Motor neuron (in vitro differentiated cells): ENCODE results near the gene PC. TPM values are rescaled to one million over a fixed set of nuclear protein-coding genes. Genes with fewer than 3 reads are reported as not detected.

Experiments used
- ATAC-seq, 8 experiments: fragments of 200-7000 bp; cut with Tn5 transposase; replicated peaks in 6 of 8; 2 replicates each; pipeline ENCODE4 v1.8.0; 2021; ENCODE audit warnings: mild to moderate bottlenecking in 8 of 8, moderate library complexity in 8 of 8
- H3K27ac ChIP-seq, 2 donors: fragments of 250-450 bp; sonication (Bioruptor Pico); 2 replicates each; pipeline ENCODE4 v1.9.0; 2021; ENCODE audit warnings: antibody characterized with exemption in 2 of 2, mild to moderate bottlenecking in 2 of 2, moderate library complexity in 1 of 2
- H3K4me1 ChIP-seq, 2 donors: fragments of 250-450 bp; sonication (Bioruptor Pico); replicated peaks in 1 of 2; 2 replicates each; pipeline ENCODE4 v1.6.1; 2021; ENCODE audit warnings: antibody characterized with exemption in 2 of 2, mild to moderate bottlenecking in 2 of 2, moderate library complexity in 1 of 2
- H3K4me3 ChIP-seq, 5 donors: fragments of 250-450 bp; sonication (Bioruptor Pico); 2 replicates each; pipeline ENCODE4 v1.9.0; 2021; ENCODE audit warnings: antibody characterized with exemption in 5 of 5, mild to moderate bottlenecking in 5 of 5, moderate library complexity in 4 of 5
- WGBS, 10 experiments: fragments of 450-650 bp; shearing (Covaris generic); methylation state at CpG; one replicate each; pipeline ENCODE4 v1.0.0; 2022; 5-methylcytosine and 5-hydroxymethylcytosine counted together
- in situ Hi-C, 9 experiments: fragments of 400-800 bp; cut with MboI; loops; one replicate each; pipeline ENCODE4 v1.15.0; 2021; ENCODE audit warnings: low sequenced_read_pairs in 9 of 9, low pct_unique_long_range_greater_than_20kb in 2 of 9; ENCODE audit not compliant: unreplicated experiment in 9 of 9
- total RNA-seq, 8 experiments: library from RNA; unstranded; fragments of 300-600 nt; gene quantifications; 2 replicates each; pipeline versions ENCODE4 v1.2.3 to v1.2.4, GENCODE V29; 2022

PC gene
- total RNA-seq, 8 experiments from 2014 or later: 8.7 to 31.9 (median 20.0) TPM

- in situ Hi-C loops: loop anchor here in 1 of 9 experiments (25.0 kb wide), 1 partner anchor 437 kb away; the partner anchor contains the start of gene NPAS4
- H3K27ac ChIP-seq: no peak overlapping the region
Observed at GRCh38 chr11:66848671-66849500, 109.3 kb downstream of the PC start.

GRCh38 chr11:66847461-66848232 is 110.5 kb downstream of the PC start:
- WGBS, 10 experiments: 40 to 100% (median 89%) methylated on average over 1 to 7 of the region's 14 CpGs; no CpG with 5 or more reads in 4 of the 10 experiments
- no peak for ATAC-seq
- Histone ChIP-seq H3K4me1 (peaks cover 7 to 8% of the 10 kb centered on the region in 2 donors), H3K4me3 (no peak overlapping the region), H3K27ac (no peak overlapping the region)
- in situ Hi-C loops: loop anchor here in 1 of 9 experiments (25.0 kb wide), 1 partner anchor 435 kb away; the partner anchor contains the start of gene NPAS4

More at GRCh38 chr11:66848671-66849500, 109.3 kb downstream of the PC start:
- 89 to 100% (median 97%) methylated on average over 2 to 10 of the region's 28 CpGs; no CpG with 5 or more reads in 7 of the 10 experiments for WGBS, 10 experiments
- Histone ChIP-seq H3K4me1 (peaks cover 7 to 8% of the 10 kb centered on the region in 2 donors), H3K4me3 (no peak overlapping the region)
- peak in 3 of 8 experiments; percentile 3 to 5 (median 4) for ATAC-seq

GRCh38 chr11:66846671-66847091 is 111.5 kb downstream of the PC start:
- ATAC-seq: no peak
- in situ Hi-C loops: loop anchor here in 1 of 9 experiments (25.0 kb wide), 1 partner anchor 434 kb away; the partner anchor contains the start of gene NPAS4
- Histone ChIP-seq H3K27ac (no peak overlapping the region), H3K4me3 (no peak overlapping the region), H3K4me1 (peaks cover 14% of the 10 kb centered on the region in 2 donors)
- 88 to 100% (median 95%) methylated on average over 2 to 4 of the region's 4 CpGs; no CpG with 5 or more reads in 7 of the 10 experiments for WGBS, 10 experiments

- 74 to 100% (median 85%) methylated on average over 1 to 6 of the region's 9 CpGs; no CpG with 5 or more reads in 6 of the 10 experiments for WGBS, 10 experiments
- ATAC-seq: no peak
- Histone ChIP-seq H3K4me1 (peaks cover 15 to 16% of the 10 kb centered on the region in 2 donors), H3K4me3 (no peak overlapping the region), H3K27ac (no peak overlapping the region)
- in situ Hi-C loops: loop anchor here in 1 of 9 experiments (25.0 kb wide), 1 partner anchor 434 kb away; the partner anchor contains the start of gene NPAS4
Observed at GRCh38 chr11:66845876-66846212, 112.3 kb downstream of the PC start.

- in situ Hi-C loops: loop anchor here in 1 of 9 experiments (25.0 kb wide), 1 partner anchor 433 kb away; the partner anchor contains the start of gene NPAS4
- H3K4me1 ChIP-seq: peaks cover 15 to 16% of the 10 kb centered on the region in 2 donors
- 80 to 100% (median 98%) methylated on average over 1 to 7 of the region's 15 CpGs; no CpG with 5 or more reads in 6 of the 10 experiments for WGBS, 10 experiments
- no peak for ATAC-seq
- H3K27ac ChIP-seq: no peak overlapping the region
- no peak overlapping the region for H3K4me3 ChIP-seq
Observed at GRCh38 chr11:66845143-66845875, 112.9 kb downstream of the PC start.

- H3K27ac ChIP-seq: no peak overlapping the region
- ATAC-seq: no peak
- WGBS, 10 experiments: 77 to 100% (median 92%) methylated on average over 1 to 7 of the region's 12 CpGs; no CpG with 5 or more reads in 4 of the 10 experiments
- peak overlapping the region in 4 of 5 donors; percentile 91 to 98 (median 94) for H3K4me3 ChIP-seq
- H3K4me1 ChIP-seq: peaks cover 15 to 16% of the 10 kb centered on the region in 2 donors
- in situ Hi-C loops: loop anchor here in 1 of 9 experiments (25.0 kb wide), 1 partner anchor 432 kb away; the partner anchor contains the start of gene NPAS4
Observed at GRCh38 chr11:66844496-66845142, 113.6 kb downstream of the PC start.

GRCh38 chr11:66843776-66844495 is 114.2 kb downstream of the PC start:
- Histone ChIP-seq H3K4me3 (peak overlapping the region; percentile 91 to 98 (median 93)), H3K27ac (peak overlapping the region; percentile 81 to 94), H3K4me1 (peaks cover 15 to 16% of the 10 kb centered on the region in 2 donors)
- 0 to 58% (median 24%) methylated on average over 1 to 6 of the region's 16 CpGs; no CpG with 5 or more reads in 2 of the 10 experiments for WGBS, 10 experiments
- ATAC-seq: peak in 1 of 8 experiments; percentile 1
- in situ Hi-C loops: loop anchor here in 1 of 9 experiments (25.0 kb wide), 1 partner anchor 432 kb away; the partner anchor contains the start of gene NPAS4

GRCh38 chr11:66842896-66843775 is 115.0 kb downstream of the PC start, which contains the start of gene RCE1:
RCE1 (plus strand) TSS chr11:66843441; CDS start chr11:66843456, 15 bp downstream.
- 0% methylated on average over 3 to 6 of the region's 98 CpGs; no CpG with 5 or more reads in 8 of the 10 experiments for whole genome bisulfite sequencing, 10 experiments
- ATAC-seq: peak; percentile 85 to 93 (median 88)
- H3K4me1 ChIP-seq: peaks cover 15 to 16% of the 10 kb centered on the region in 2 donors
- peak within 1 kb of the TSS; percentile 81 to 94 for H3K27ac ChIP-seq
- in situ Hi-C loops: loop anchor here in 1 of 9 experiments (25.0 kb wide), 1 partner anchor 431 kb away; the partner anchor contains the start of gene NPAS4
- H3K4me3 ChIP-seq: peak within 1 kb of the TSS; percentile 91 to 98 (median 93)

GRCh38 chr11:66842501-66842895 is 115.7 kb downstream of the PC start:
- Histone ChIP-seq H3K4me3 (peak overlapping the region; percentile 91 to 98 (median 93)), H3K27ac (peak overlapping the region; percentile 81 to 94), H3K4me1 (peaks cover 15 to 16% of the 10 kb centered on the region in 2 donors)
- ATAC-seq: peak in 4 of 8 experiments; percentile 6 to 21 (median 14)
- 0 to 20% (median 0%) methylated on average over 1 to 5 of the region's 11 CpGs; no CpG with 5 or more reads in 4 of the 10 experiments for whole genome bisulfite sequencing, 10 experiments
- in situ Hi-C loops: loop anchor here in 1 of 9 experiments (25.0 kb wide), 1 partner anchor 430 kb away; the partner anchor contains the start of gene NPAS4

- peak overlapping the region in 1 of 2 donors; percentile 94 for H3K27ac ChIP-seq
- WGBS, 10 experiments: 40 to 100% (median 83%) methylated on average over 1 to 7 of the region's 7 CpGs; no CpG with 5 or more reads in 1 of the 10 experiments
- H3K4me1 ChIP-seq: peaks cover 15 to 16% of the 10 kb centered on the region in 2 donors
- in situ Hi-C loops: loop anchor here in 1 of 9 experiments (25.0 kb wide), 1 partner anchor 430 kb away; the partner anchor contains the start of gene NPAS4
- ATAC-seq: no peak
- peak overlapping the region; percentile 91 to 98 (median 93) for H3K4me3 ChIP-seq
Observed at GRCh38 chr11:66841861-66842260, 116.3 kb downstream of the PC start.
